Frontal cortex (tissue), 4 donors: ENCODE measurements around the gene DNAJC4. TPM values are rescaled to one million over a fixed set of nuclear protein-coding genes. Genes with fewer than 3 reads are reported as not detected.

Experiments
- DNase-seq, 2 donors: peaks; one replicate each; pipeline ENCODE4 v3.0.0; 2012; ENCODE audit warnings: low spot score in 2 of 2
- FAIRE-seq: peaks from 2 replicates; lab custom pipeline; 2012; peaks lifted over from hg19 to GRCh38; lab: Jason Lieb, UNC
- total RNA-seq: library from RNA; depleted of rRNA; stranded (reverse); fragments of >200 nt; gene quantifications from one replicate; pipeline ENCODE4 v1.2.3, GENCODE V29; 2014
- donor health status: control.
- donor health status: control.
- donor health status: control.

Gene DNAJC4
- total RNA-seq, 1 donor from 2014 or later, result 9.8 TPM

DNA sequence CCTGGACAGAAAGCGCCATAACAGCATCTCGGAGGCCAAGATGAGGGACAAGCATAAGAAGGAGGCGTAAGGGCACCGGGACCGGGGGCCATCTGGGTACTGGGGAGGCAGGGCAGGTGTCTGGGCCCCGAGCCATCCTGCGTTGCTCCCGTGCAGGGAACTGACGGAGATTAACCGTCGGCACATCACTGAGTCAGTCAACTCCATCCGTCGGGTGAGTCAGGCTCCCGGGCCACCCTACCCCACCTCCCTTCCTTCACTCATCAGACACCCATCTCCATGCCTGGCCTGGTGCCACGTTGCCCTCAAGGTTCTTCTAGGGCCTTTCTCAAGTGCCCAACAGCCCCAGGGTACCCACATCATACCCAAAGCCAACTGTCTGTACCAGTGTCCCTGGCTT is 36.0 kb downstream of the DNAJC4 start:
- no peak for DNase-seq
- FAIRE-seq, result no peak

DNA sequence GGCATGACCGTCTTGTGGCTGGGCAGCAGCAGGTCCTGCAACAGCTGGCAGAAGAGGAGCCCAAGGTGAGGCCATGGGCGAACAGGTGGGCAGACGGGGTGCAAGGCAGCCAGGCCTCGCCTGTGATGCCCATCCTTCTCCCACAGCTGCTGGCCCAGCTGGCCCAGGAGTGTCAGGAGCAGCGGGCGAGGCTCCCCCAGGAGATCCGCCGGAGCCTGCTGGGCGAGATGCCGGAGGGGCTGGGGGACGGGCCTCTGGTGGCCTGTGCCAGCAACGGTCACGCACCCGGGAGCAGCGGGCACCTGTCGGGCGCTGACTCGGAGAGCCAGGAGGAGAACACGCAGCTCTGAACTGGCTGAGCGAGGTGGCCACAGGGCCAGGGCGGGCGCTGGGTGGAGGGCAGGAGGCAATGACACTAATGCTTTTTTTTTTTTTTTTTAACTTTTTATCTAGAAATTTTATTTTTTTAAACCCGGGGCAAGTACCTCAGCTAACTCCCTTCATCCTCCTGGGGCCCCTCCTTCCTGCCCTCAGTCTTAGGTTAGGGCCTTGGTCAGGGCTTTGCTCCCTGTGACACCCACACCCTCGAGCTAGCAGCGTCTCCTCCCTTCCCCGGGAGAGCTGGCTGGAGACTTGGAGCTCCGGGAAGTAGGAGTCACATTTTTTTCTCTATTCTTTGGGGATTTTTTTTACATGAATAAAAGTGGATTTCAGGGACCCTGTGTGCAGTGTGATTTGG is 37.0 kb downstream of the DNAJC4 start:
- no peak for FAIRE-seq
- DNase-seq, result no peak

DNA sequence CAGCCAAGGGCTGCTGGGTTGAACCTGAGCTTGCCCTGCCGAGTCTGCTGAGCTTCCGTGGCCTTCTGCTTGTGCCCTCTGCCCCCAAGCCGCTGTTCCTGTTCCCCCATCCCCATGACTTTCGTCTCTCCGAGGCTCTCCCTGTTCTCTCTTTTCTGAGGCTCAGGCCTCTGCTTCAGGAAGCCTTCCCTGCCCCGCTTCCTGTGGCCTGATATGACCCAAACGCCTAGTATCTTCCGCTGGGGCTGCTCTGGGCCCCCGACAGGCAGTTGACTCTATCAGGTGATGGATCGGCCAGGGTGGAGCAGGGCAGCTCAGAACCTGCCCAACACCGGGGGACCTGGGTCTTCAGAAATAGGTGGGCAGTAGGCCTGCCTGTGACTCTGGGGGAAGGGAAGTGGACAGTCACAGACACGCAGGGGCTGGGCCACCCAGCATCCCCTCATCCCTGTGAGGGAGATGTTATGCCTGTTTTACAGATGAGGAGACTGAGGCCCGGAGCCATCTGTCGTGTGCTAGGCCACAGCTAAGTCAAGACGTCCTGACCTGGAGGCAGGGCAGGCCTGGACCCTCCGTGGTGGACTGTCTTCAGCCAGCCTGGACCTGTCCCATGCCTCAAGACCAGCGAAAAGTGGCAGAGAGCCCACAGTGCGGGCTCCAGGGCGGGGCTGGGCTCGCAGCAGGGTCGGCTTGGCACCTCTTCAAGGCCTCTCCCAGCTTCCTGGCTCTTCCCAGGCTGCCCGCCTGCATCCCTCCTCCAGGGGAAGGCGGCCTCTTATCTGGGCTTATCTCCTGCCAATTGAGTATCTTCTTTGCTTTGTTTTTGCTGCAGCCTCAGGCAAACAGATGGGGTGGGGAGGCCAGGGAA is 37.9 kb downstream of the DNAJC4 start:
- no peak for DNase-seq

DNA sequence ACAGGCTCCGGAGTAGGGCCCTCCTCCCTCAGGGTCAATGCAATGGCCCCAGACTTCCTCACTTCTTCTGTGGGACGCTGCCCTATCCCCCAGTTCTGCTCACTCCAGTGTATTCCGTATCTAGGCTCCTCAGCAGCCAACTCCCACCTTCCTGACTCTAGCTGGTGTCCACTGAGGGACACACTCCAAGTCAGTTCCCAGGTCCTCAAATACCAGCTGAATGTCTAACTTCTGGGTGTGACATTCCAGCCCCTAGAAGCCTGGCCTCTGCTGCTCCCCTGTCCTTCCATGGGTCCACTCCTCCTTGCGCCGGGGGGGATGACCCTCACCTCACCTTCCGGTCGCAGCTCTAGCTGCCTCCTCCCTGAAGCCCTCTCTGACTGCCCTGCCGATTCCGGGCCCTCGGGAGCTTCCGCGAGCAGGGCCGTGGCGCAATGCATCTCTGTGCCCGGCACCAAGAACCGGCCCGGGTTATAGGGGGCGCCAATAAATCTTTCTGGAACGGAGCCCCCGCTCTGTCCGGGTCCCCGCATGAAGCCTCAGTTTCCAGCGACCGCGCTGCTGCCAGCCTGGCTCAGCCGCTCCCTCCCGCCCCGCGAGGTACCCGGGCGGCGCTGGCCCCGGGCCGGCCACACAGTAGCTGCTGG is 38.7 kb downstream of the DNAJC4 start:
- FAIRE-seq (no peak), DNase-seq (no peak)

More for the DNA sequence above, 37.9 kb downstream of the DNAJC4 start:
- FAIRE-seq, result no peak

DNA sequence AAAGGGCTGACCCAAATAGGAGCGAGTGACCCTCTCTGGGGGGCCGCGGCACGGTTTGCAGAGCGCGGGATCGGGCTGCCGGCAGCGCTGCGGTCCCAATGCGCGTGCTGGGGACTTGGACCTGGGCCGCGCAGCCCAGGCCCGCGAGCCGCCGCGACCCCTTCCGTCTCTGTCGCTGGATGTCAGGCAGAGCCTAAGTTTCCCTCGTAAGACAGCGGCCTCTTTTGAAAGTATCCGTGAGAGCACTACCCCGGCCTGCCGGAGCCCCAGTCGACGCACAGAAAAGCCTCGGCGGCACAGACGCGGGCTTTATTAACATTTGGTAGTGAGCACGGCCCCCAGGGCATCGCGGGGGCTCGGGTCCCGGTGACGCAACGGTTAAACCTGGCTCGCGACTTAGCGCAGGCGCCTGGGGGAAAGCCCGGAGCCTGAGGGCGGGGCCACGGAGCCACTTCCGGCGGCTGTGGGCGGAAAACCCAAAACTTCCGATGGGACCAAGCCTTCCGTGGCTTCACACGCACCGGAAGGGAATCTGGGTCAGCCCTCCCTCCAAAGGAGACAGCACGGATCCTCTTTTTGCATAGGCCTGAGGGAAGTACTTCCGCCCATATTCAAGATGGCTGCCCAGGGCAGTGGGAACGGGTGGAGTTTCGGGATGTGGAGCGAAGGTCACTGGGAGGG is 39.3 kb downstream of the DNAJC4 start:
- peak; percentile 55 for FAIRE-seq

DNA sequence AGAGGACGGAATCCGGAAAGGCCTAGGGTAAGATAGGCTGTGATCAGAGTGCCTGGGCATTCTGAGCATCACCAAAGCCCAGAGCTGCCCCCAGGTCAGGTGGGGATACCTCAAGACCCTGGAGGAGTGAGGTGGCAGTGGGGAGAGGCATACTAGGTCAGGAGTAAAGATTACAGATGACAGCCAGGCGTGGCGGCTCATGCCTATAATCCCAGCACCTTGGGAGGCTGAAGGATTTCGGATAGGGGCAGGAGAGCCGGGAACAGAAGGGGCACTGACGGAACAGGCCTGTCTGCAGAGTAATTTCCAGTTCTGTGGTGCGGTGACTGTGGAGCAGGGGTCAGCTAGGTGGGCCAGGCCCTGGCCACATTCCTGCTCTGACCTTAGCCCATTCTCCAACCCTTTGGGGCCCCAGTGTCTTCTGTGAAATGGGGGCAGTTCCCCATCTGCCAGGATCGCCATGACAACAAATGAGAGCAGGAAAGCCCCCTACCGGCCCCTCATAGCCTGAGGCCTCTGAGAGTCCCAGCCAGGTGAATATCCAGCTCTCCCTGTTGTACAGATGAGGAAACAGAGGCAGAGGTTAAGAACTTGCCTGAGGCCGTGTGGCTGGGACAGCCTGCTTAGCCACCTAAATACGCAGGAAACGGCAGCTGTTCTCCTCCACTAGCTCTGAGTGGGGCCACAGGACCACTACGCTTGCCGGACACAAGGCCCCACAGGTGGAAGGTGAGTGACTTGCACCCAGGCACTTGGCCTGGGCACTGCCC is 44.9 kb downstream of the DNAJC4 start:
- DNase-seq (no peak), FAIRE-seq (no peak)

More for the DNA sequence above, 39.3 kb downstream of the DNAJC4 start:
- peak; percentile 91 to 94 for DNase-seq

DNA sequence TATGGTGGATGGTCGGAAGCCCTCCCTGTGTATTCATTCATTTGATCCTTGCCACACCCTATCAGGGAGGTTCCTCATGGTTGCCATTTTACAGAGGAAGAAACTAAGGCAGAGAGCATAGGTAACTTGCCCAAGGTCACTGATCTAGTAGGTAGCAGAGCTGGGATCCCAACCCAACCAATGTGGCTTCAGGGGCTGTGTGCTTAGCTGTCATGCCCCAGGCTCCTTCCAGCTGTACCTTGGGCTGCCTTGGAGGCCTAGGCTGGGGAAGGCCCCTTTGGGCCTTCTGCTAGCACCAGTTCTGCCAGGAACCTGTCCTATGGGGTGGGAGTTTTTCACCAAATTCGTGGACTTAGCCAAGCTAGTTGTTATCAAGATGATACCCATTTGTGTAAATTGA is 45.5 kb downstream of the DNAJC4 start:
- DNase-seq (no peak), FAIRE-seq (no peak)

DNA sequence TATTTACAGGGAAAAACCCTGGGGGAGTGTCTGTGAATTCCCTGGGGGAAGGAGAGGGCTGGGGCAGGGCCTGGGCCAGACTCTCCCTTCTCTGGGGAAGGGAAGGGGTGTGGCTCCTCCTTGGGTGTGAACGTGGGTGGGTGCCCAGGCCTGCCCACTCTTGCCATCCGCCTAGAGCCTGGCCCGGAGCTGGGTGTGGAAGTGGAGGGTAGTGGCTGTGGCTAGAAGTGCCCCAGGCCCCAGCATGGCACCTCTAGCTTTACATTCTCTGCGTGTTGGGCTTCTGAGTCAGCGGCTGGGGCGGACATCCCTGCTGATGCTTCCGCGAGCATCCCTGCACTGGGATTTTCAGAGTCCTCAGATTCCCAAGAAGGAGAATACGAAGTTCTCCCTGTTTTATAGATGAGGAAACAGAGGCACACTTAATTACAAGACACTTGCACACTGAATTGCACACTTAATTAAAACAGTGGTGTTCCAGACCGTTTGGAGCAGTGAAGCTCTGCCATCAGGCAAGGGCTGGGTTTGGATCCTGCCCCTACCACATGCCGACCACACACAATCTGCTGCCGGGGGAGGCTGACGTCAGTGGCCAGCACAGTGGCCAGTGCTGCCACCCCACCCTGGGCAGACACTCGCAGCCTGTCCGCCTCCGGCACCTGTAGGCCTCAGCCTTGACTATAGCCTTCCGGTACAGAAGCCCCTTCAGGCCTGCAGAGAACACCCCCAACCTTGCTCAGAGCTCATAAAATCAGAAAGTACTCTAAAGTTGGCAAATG is 46.5 kb downstream of the DNAJC4 start:
- FAIRE-seq (no peak), DNase-seq (no peak)

DNA sequence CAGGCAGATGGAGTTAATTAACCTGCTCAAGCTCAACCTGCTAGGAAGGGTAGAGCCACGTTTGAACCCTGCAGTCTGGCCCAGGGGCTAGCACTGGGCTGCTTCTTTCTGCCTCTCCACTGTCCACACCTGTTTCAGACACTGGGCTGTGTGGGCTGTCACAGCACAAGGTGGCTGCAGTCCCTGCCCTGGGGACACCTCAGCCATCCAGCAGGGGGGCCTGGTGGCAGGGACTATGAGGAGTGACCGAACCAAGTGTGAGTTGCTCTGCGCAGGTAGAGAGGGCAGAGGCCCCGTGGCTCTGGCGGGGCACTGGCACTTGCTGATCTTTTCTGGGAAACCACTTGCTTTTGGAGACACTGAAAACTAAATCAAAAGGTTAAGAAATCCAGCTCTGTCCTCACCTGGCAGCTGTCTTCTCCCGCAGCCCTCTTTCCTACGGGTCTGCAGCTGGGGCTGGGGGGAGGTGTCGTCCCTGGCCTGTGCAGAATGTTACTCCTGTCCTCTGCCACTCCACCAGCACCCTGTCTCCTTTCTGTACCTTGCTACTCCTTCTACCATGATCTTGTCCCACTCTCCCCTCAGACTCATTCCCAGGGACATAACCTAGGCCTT is 48.3 kb downstream of the DNAJC4 start:
- DNase-seq, result no peak
- no peak for FAIRE-seq

DNA sequence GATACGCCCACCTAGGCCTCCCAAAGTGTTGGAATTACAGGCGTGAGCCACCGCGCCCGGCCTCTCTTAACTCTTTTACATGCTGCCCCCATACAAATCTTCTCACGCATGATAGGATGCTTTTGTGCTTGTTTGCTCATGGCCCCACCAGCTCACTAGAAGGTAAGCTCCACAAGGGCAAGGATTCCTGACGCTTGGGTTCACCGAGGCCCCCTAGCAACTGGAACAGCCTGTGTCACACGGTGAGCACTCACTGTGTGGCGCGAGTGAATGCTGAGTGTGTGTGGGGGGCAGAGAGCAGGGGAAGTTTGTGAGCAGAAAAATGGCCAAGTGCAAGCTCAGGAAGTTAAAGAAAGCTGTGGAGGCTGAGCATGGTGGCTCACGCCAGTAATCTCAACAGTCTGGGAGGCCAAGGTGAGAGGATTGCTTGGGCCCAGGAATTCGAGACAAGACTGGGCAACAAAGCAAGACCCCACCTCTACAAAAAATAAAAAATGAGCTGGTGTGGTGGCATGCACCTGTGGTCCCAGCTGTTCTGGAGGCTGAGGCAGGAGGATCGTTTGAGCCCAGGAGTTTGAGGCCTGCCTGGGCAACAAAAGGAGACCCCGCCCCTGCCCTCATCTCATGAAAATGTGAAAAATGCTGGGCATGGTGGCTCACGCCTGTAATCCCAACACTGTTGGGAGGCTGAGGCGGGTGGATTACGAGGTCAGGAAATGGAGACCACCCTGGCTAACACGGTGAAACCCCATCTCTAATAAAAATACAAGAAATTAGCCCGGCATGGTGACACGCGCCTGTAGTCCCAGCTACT is 51.8 kb downstream of the DNAJC4 start:
- FAIRE-seq (no peak), DNase-seq (no peak)

DNA sequence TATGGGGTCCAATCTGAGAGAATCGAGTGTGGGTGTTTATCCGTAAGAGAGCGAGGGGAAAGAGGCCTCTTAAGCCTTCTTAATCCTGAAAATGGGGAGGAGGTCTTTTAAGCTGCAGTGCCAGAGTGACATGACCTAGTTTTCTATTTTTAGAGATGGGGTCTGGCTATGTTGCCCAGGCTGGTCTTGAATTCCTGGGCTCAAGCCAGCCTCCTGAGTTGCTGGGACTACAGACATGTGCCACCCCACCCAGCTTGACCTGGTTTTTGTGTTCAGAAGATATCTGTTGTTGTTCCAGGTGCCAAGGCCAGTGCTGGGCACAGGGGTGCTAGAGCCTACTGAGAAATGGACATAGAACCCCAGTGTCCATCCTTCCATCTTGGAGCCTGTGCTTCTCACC is 52.7 kb downstream of the DNAJC4 start:
- FAIRE-seq (no peak), DNase-seq (no peak)

Other genes starting within 250 kb of the DNAJC4 start
- gene OTUB1, start 244.1 kb upstream of the DNAJC4 start, total RNA-seq, result 31.4 TPM
- 4.5 TPM for gene FLRT1, start 194.6 kb upstream of the DNAJC4 start, total RNA-seq
- gene MACROD1, start 64.4 kb upstream of the DNAJC4 start, total RNA-seq, result 19.6 TPM
- 91.7 TPM for gene STIP1, start 44.4 kb upstream of the DNAJC4 start, total RNA-seq
- 0.41 TPM for gene FERMT3, start 23.8 kb upstream of the DNAJC4 start, total RNA-seq
- gene TRPT1, start 4.4 kb upstream of the DNAJC4 start, total RNA-seq, result 10.6 TPM
- 12.6 TPM for gene NUDT22, start 4.3 kb upstream of the DNAJC4 start, total RNA-seq
- gene VEGFB, start 4.0 kb downstream of the DNAJC4 start, total RNA-seq, result 17.9 TPM
- gene FKBP2, start 10.5 kb downstream of the DNAJC4 start, total RNA-seq, result 26.1 TPM
- 102 TPM for gene PPP1R14B, start 16.4 kb downstream of the DNAJC4 start, total RNA-seq
- 4.9 TPM for gene PLCB3, start 21.0 kb downstream of the DNAJC4 start, total RNA-seq
- gene BAD, start 54.1 kb downstream of the DNAJC4 start, total RNA-seq, result 44.8 TPM
- 9.8 TPM for gene GPR137, start 55.3 kb downstream of the DNAJC4 start, total RNA-seq
- 1.6 TPM for gene KCNK4, start 60.8 kb downstream of the DNAJC4 start, total RNA-seq
- gene CATSPERZ, start 69.8 kb downstream of the DNAJC4 start, total RNA-seq, result 0.82 TPM
- 12.6 TPM for gene ESRRA, start 75.0 kb downstream of the DNAJC4 start, total RNA-seq
- 103 TPM for gene TRMT112, start 87.0 kb downstream of the DNAJC4 start, total RNA-seq
- gene PRDX5, start 87.6 kb downstream of the DNAJC4 start, total RNA-seq, result 129 TPM
- gene CCDC88B, start 109.7 kb downstream of the DNAJC4 start, total RNA-seq, result 0.82 TPM
- gene RPS6KA4, start 128.6 kb downstream of the DNAJC4 start, total RNA-seq, result 9.4 TPM